Transverse colon (tissue), 3 donors: Measurements from ENCODE around the gene CDK2.

ENCODE experiments used
- CTCF ChIP-seq, 5 experiments: fragments of 200-600 bp in 3 of 5; fragments of 450-650 bp in 2 of 5; sonication (generic) in 3 of 5; IDR thresholded peaks; 1 replicate in 2 of 5; 2 replicates in 3 of 5; pipeline ENCODE4 v1.5.1; 2016 to 2017; ENCODE audit warnings: antibody characterized with exemption in 5 of 5, inconsistent platforms in 3 of 5, mild to moderate bottlenecking in 2 of 5, moderate library complexity in 1 of 5
- EP300 ChIP-seq: sonication (generic); formaldehyde crosslinking; IDR thresholded peaks from one replicate; pipeline ENCODE4 v1.6.1; 2017; ENCODE audit warnings: antibody characterized with exemption, low read depth

- TF ChIP-seq CTCF (IDR thresholded peaks at IDR 0.05) (no peak), EP300 (no peak)
These were observed 5.4 kb downstream of the CDK2 start for GRCh38 chr12:55972042-55972441.
